IgD-negative memory B cell (primary cell): Measurements from ENCODE around the gene PALM. TPM values are rescaled to one million over a fixed set of nuclear protein-coding genes. Genes with fewer than 3 reads are reported as not detected.

Source experiments
- H3K27ac Mint-ChIP-seq, 3 donors: one replicate each; pipeline ENCODE4 v1.8.0; 2020 to 2022; ENCODE audit warnings: mild to moderate bottlenecking in 3 of 3, mixed read lengths in 3 of 3, moderate library complexity in 1 of 3
- H3K27me3 Mint-ChIP-seq: one replicate; pipeline ENCODE4 v1.8.0; 2021; ENCODE audit warnings: mixed read lengths
- H3K36me3 Mint-ChIP-seq: one replicate; pipeline ENCODE4 v1.8.0; 2020; ENCODE audit warnings: mild to moderate bottlenecking, mixed read lengths
- H3K4me1 Mint-ChIP-seq, 3 donors: one replicate each; pipeline ENCODE4 v1.8.0; 2020 to 2022; ENCODE audit warnings: mixed read lengths in 3 of 3, mild to moderate bottlenecking in 1 of 3
- H3K4me3 Mint-ChIP-seq, 4 donors: one replicate each; pipeline ENCODE4 v1.8.0; 2020 to 2022; ENCODE audit warnings: mild to moderate bottlenecking in 4 of 4, mixed read lengths in 4 of 4, moderate library complexity in 3 of 4
- H3K9me3 Mint-ChIP-seq, 3 donors: one replicate each; pipeline ENCODE4 v1.8.0; 2020 to 2021; ENCODE audit warnings: mixed read lengths in 3 of 3, mild to moderate bottlenecking in 1 of 3
- polyA plus RNA-seq: library from polyadenylated mRNA; unstranded; fragments of 300-500 nt; fragmentation: Illumina TruSeq; gene quantifications from one replicate; pipeline ENCODE4 v1.2.3, GENCODE V29; 2021

The PALM gene
- polyA plus RNA-seq, 1 donor from 2014 or later = not detected

DNA sequence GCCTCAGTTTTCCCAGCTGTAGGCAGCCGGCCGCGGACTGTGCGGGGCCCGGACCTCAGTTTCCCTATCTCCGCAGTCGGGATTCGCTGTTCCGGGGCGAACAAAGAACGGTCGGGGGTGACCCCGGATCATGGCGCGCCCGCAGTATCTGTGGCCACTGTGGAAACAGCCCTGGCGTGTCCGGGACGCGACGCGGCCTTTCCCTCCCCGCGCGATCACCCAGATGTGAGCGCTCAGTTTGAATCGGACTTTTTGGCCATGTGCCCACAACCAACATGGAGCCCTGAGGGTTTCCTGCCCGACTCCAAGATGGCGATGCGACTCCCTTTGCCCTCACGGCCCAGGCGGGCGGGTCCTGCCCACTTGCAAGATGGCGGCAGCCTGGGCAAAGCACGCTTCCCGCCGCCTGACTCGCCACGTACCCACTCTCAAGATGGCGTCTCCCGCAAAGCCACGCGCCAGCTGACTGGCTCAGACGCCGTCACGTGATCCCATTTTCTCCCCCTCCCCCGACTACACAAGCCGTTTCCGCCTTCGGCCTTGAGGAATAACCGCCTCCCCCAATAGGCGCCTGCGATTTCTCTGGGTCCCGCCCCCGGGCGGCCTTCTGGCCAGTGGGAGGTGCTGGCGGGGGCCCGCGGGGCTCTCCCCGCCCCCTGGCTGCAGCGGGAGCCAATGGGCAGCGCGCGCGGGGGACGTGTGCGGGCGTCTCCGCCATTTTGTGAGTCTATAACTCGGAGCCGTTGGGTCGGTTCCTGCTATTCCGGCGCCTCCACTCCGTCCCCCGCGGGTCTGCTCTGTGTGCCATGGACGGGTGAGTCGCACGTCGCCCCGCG is 88.2 kb downstream of the PALM start, which contains the start of gene PTBP1:
PTBP1 (plus strand) TSS at position 761 of the 836 bp plus-strand sequence; CDS start at position 807, 46 bp downstream.
- H3K27me3 Mint-ChIP-seq = no peaks in the 10 kb centered on the region
- no peaks in the 10 kb centered on the region for H3K36me3 Mint-ChIP-seq
- H3K9me3 Mint-ChIP-seq = no peaks in the 10 kb centered on the region
- H3K4me1 Mint-ChIP-seq = peaks cover 15 to 24% (median 23%) of the 10 kb centered on the region in 3 donors
- peak within 1 kb of the TSS; percentile 83 to 99 (median 96) for H3K27ac Mint-ChIP-seq
- H3K4me3 Mint-ChIP-seq = peak within 1 kb of the TSS; percentile 92 to 97 (median 94)

Other genes with a start within 250 kb of the PALM start
- gene SHC2, start 247.9 kb upstream of the PALM start, polyA plus RNA-seq = not detected
- 0.36 TPM for gene MADCAM1, start 212.4 kb upstream of the PALM start, polyA plus RNA-seq
- 13.8 TPM for gene TPGS1, start 201.4 kb upstream of the PALM start, polyA plus RNA-seq
- gene CDC34, start 177.2 kb upstream of the PALM start, polyA plus RNA-seq = 20.1 TPM
- 15.8 TPM for gene GZMM, start 164.9 kb upstream of the PALM start, polyA plus RNA-seq
- gene BSG, start 136.3 kb upstream of the PALM start, polyA plus RNA-seq = 287 TPM
- not detected for gene HCN2, start 119.1 kb upstream of the PALM start, polyA plus RNA-seq
- gene POLRMT, start 75.4 kb upstream of the PALM start, polyA plus RNA-seq = 41.9 TPM
- not detected for gene FGF22, start 69.1 kb upstream of the PALM start, polyA plus RNA-seq
- 108 TPM for gene RNF126, start 45.7 kb upstream of the PALM start, polyA plus RNA-seq
- 1.7 TPM for gene FSTL3, start 32.5 kb upstream of the PALM start, polyA plus RNA-seq
- not detected for gene PRSS57, start 13.5 kb upstream of the PALM start, polyA plus RNA-seq
- not detected for gene MISP, start 42.2 kb downstream of the PALM start, polyA plus RNA-seq
- gene PTBP1, start 88.5 kb downstream of the PALM start, polyA plus RNA-seq = 163 TPM
- gene PLPPR3, start 113.0 kb downstream of the PALM start, polyA plus RNA-seq = not detected
- not detected for gene AZU1, start 118.9 kb downstream of the PALM start, polyA plus RNA-seq
- not detected for gene PRTN3, start 132.1 kb downstream of the PALM start, polyA plus RNA-seq
- not detected for gene ELANE, start 143.4 kb downstream of the PALM start, polyA plus RNA-seq
- 6.3 TPM for gene CFD, start 150.7 kb downstream of the PALM start, polyA plus RNA-seq
- 138 TPM for gene MED16, start 184.3 kb downstream of the PALM start, polyA plus RNA-seq
- not detected for gene RNU6-9, start 184.5 kb downstream of the PALM start, polyA plus RNA-seq
- 322 TPM for gene R3HDM4, start 204.3 kb downstream of the PALM start, polyA plus RNA-seq
- gene KISS1R, start 208.4 kb downstream of the PALM start, polyA plus RNA-seq = 3.9 TPM
- 4.2 TPM for gene ARID3A, start 217.1 kb downstream of the PALM start, polyA plus RNA-seq